IMR-90 (cell line): Measurements from ENCODE around the gene GDPD3. TPM values are rescaled to one million over a fixed set of nuclear protein-coding genes. Genes with fewer than 3 reads are reported as not detected.

Experiments
- ATAC-seq: fragments of 200-7000 bp; cut with Tn5 transposase; 2 replicates; pipeline ENCODE4 v1.9.1; 2020; ENCODE audit warnings: low read depth, mild to moderate bottlenecking, moderate library complexity
- BruUV-seq: library from RNA; stranded (reverse); fragments of 400-500 nt; replicated peaks from 2 replicates; lab custom pipeline; 2021; lab: Mats Ljungman, UMichigan
- CTCF ChIA-PET: fragments of 300-600 bp; formaldehyde crosslinking; extraction: SDS; loops from one replicate; lab custom pipeline; 2021; ENCODE audit warnings: antibody characterized with exemption; lab: Yijun Ruan, JAX
- POLR2A ChIA-PET: fragments of 300-600 bp; sonication (Branson Sonifier 250); formaldehyde crosslinking; loops from one replicate; lab custom pipeline; 2022; ENCODE audit warnings: antibody characterized with exemption; ENCODE audit not compliant: unreplicated experiment; lab: Charles Lee
- DNase-seq: peaks from one replicate; pipeline ENCODE4 v3.0.0; 2013
- H2AFZ ChIP-seq: replicated peaks from 2 replicates; pipeline ENCODE3; 2013; ENCODE audit warnings: low read length, mild to moderate bottlenecking; ENCODE audit not compliant: poor library complexity
- H2AK5ac ChIP-seq: 2 replicates; pipeline ENCODE4 v1.6.1; 2013; ENCODE audit warnings: low read depth, low read length, inconsistent platforms
- H2AK9ac ChIP-seq: replicated peaks from 2 replicates; pipeline ENCODE3; 2013; ENCODE audit warnings: mild to moderate bottlenecking, low read depth, low read length, moderate library complexity; ENCODE audit not compliant: poor library complexity
- H2BK120ac ChIP-seq: 2 replicates; pipeline ENCODE4 v1.6.1; 2013; ENCODE audit warnings: low read depth, low read length, inconsistent platforms
- H2BK15ac ChIP-seq: 3 replicates; pipeline ENCODE4 v1.6.1; 2013; ENCODE audit warnings: low read depth, low read length, inconsistent platforms
- H2BK20ac ChIP-seq: 2 replicates; pipeline ENCODE4 v1.6.1; 2013; ENCODE audit warnings: low read depth, mild to moderate bottlenecking, inconsistent platforms, low read length, moderate library complexity
- H2BK5ac ChIP-seq: 2 replicates; pipeline ENCODE4 v1.6.1; 2013; ENCODE audit warnings: mild to moderate bottlenecking, low read depth, low read length, inconsistent platforms; ENCODE audit not compliant: poor library complexity, severe bottlenecking
- H3K14ac ChIP-seq: replicated peaks from 2 replicates; pipeline ENCODE4 v1.6.1; 2013; ENCODE audit warnings: low read depth, low read length, inconsistent platforms
- H3K18ac ChIP-seq: 2 replicates; pipeline ENCODE4 v1.6.1; 2013; ENCODE audit warnings: low read depth, low read length, control low read depth
- H3K23ac ChIP-seq: 2 replicates; pipeline ENCODE4 v1.6.1; 2013; ENCODE audit warnings: low read depth, low read length, inconsistent platforms
- H3K27ac ChIP-seq: 2 replicates; pipeline ENCODE4 v1.5.1; 2013; ENCODE audit warnings: mild to moderate bottlenecking, control low read depth, low read length; ENCODE audit not compliant: insufficient read depth
- H3K27me3 ChIP-seq: 2 replicates; pipeline ENCODE4 v1.6.1; 2013; ENCODE audit warnings: low read length; ENCODE audit not compliant: control insufficient read depth, insufficient read depth
- H3K36me3 ChIP-seq: 2 replicates; pipeline ENCODE4 v1.6.1; 2013; ENCODE audit warnings: low read length, mixed read lengths; ENCODE audit not compliant: control insufficient read depth, insufficient read depth
- H3K4ac ChIP-seq: 2 replicates; pipeline ENCODE4 v1.6.1; 2013; ENCODE audit warnings: low read depth, low read length, inconsistent platforms
- H3K4me1 ChIP-seq: 2 replicates; pipeline ENCODE4 v1.6.1; 2013; ENCODE audit warnings: low read length, mixed read lengths; ENCODE audit not compliant: control insufficient read depth, insufficient read depth
- H3K4me2 ChIP-seq: 2 replicates; pipeline ENCODE4 v1.6.1; 2013; ENCODE audit warnings: low read depth, mild to moderate bottlenecking, control low read depth, low read length, moderate library complexity
- H3K4me3 ChIP-seq: 2 replicates; pipeline ENCODE4 v1.5.1; 2013; ENCODE audit warnings: low read depth, mild to moderate bottlenecking, control low read depth, low read length, moderate library complexity; ENCODE audit not compliant: insufficient read depth
- H3K56ac ChIP-seq: 2 replicates; pipeline ENCODE4 v1.6.1; 2013; ENCODE audit warnings: low read length, inconsistent platforms; ENCODE audit not compliant: insufficient read depth; ENCODE audit errors: extremely low read depth
- H3K79me1 ChIP-seq, 2 experiments: 2 replicates each; pipeline ENCODE4 v1.6.1; 2013; ENCODE audit warnings: low read length in 2 of 2, inconsistent platforms in 1 of 2, low read depth in 1 of 2
- H3K9ac ChIP-seq: 2 replicates; pipeline ENCODE4 v1.6.1; 2013; ENCODE audit warnings: low read depth, low read length, control low read depth
- H3K9me1 ChIP-seq: 2 replicates; pipeline ENCODE4 v1.6.1; 2013; ENCODE audit warnings: low read length, inconsistent platforms; ENCODE audit not compliant: insufficient read depth
- H3K9me3 ChIP-seq: 2 replicates; pipeline ENCODE4 v1.6.1; 2013; ENCODE audit warnings: low read length; ENCODE audit not compliant: control insufficient read depth, insufficient read depth
- H4K20me1 ChIP-seq: 2 replicates; pipeline ENCODE4 v1.6.1; 2013; ENCODE audit warnings: low read length, inconsistent platforms; ENCODE audit not compliant: insufficient read depth
- H4K5ac ChIP-seq: 2 replicates; pipeline ENCODE4 v1.6.1; 2013; ENCODE audit warnings: mild to moderate bottlenecking, low read depth, low read length, control low read depth
- H4K8ac ChIP-seq, 2 experiments: 2 replicates each; pipeline ENCODE4 v1.6.1; 2013; ENCODE audit warnings: low read depth in 2 of 2, low read length in 2 of 2, control low read depth in 1 of 2, inconsistent platforms in 1 of 2
- H4K91ac ChIP-seq: 2 replicates; pipeline ENCODE4 v1.6.1; 2013; ENCODE audit warnings: low read depth, low read length, inconsistent platforms; ENCODE audit not compliant: insufficient read depth
- BHLHE40 ChIP-seq: fragments of 150-350 bp; IDR thresholded peaks from 2 replicates; pipeline ENCODE4 v1.6.1; 2016; ENCODE audit warnings: mild to moderate bottlenecking, low read depth, low read length
- CEBPB ChIP-seq: IDR thresholded peaks from 2 replicates; pipeline ENCODE4 v1.6.1; 2012; ENCODE audit warnings: low read depth, low read length, improper control_type of control experiment
- CHD1 ChIP-seq: IDR thresholded peaks from 2 replicates; pipeline ENCODE4 v1.6.1; 2012; ENCODE audit warnings: low read depth, low read length, improper control_type of control experiment
- CTCF ChIP-seq: conservative IDR thresholded peaks from 2 replicates; pipeline ENCODE4 v1.5.1; 2012; ENCODE audit warnings: mild to moderate bottlenecking, low read depth, low read length, improper control_type of control experiment
- ELK1 ChIP-seq: fragments of 150-350 bp; IDR thresholded peaks from 2 replicates; pipeline ENCODE4 v1.6.1; 2016; ENCODE audit warnings: low read depth, mild to moderate bottlenecking, low read length, moderate library complexity, borderline replicate concordance
- FOS ChIP-seq: fragments of 150-350 bp; IDR thresholded peaks from 2 replicates; pipeline ENCODE4 v1.6.1; 2016; ENCODE audit warnings: low read depth, low read length
- MAFK ChIP-seq: IDR thresholded peaks from 2 replicates; pipeline ENCODE4 v1.6.1; 2012; ENCODE audit warnings: low read depth, low read length, improper control_type of control experiment
- MAZ ChIP-seq: IDR thresholded peaks from 2 replicates; pipeline ENCODE4 v1.6.1; 2012; ENCODE audit warnings: low read depth, mild to moderate bottlenecking, low read length, improper control_type of control experiment, moderate library complexity, borderline replicate concordance
- MXI1 ChIP-seq: IDR thresholded peaks from 2 replicates; pipeline ENCODE4 v1.6.1; 2012; ENCODE audit warnings: low read depth, mild to moderate bottlenecking, low read length, moderate library complexity, borderline replicate concordance
- NFE2L2 ChIP-seq: fragments of 150-350 bp; IDR thresholded peaks from 2 replicates; pipeline ENCODE4 v1.6.1; 2016; ENCODE audit warnings: low read depth, mild to moderate bottlenecking, low read length
- POLR2A ChIP-seq: IDR thresholded peaks from 2 replicates; pipeline ENCODE4 v1.6.1; 2012; ENCODE audit warnings: mild to moderate bottlenecking, low read depth, low read length
- RAD21 ChIP-seq: IDR thresholded peaks from 2 replicates; pipeline ENCODE4 v1.6.1; 2012; ENCODE audit warnings: low read length, improper control_type of control experiment
- RCOR1 ChIP-seq: IDR thresholded peaks from 2 replicates; pipeline ENCODE4 v1.6.1; 2012; ENCODE audit warnings: mild to moderate bottlenecking, low read length, improper control_type of control experiment; ENCODE audit not compliant: insufficient replicate concordance
- RFX5 ChIP-seq: IDR thresholded peaks from 2 replicates; pipeline ENCODE4 v1.8.0; 2012; ENCODE audit warnings: low read depth, mild to moderate bottlenecking, low read length, moderate library complexity
- SMC3 ChIP-seq: fragments of 150-350 bp; IDR thresholded peaks from 2 replicates; pipeline ENCODE4 v1.6.1; 2016; ENCODE audit warnings: low read depth, mild to moderate bottlenecking, antibody characterized with exemption, low read length, moderate library complexity
- USF2 ChIP-seq: fragments of 150-350 bp; IDR thresholded peaks from 2 replicates; pipeline ENCODE4 v1.6.1; 2017; ENCODE audit warnings: mild to moderate bottlenecking, antibody characterized with exemption, low read length, low read depth
- WGBS, 2 experiments: methylation state at CpG; one replicate each; pipeline versions ENCODE4 v1.1.5 to v1.1.7; 2013; ENCODE audit warnings: missing lambda C conversion rate in 2 of 2; ENCODE audit not compliant: insufficient read length in 1 of 2; ENCODE audit errors: extremely low coverage in 2 of 2; 5-methylcytosine and 5-hydroxymethylcytosine counted together
- dilution Hi-C: fragments of 300-500 bp; cut with HindIII; formaldehyde crosslinking; loops from one replicate; pipeline ENCODE4 v1.14.3; 2018; ENCODE audit warnings: low sequenced_read_pairs; ENCODE audit not compliant: unreplicated experiment
- in situ Hi-C: fragments of 300-500 bp; cut with MboI; formaldehyde crosslinking; loops from 3 replicates; pipeline ENCODE4 v1.14.3; 2019; ENCODE audit warnings: low sequenced_read_pairs, inconsistent platforms, mixed read lengths
- intact Hi-C: fragments of 100-400 bp; cut with micrococcal nuclease; formaldehyde crosslinking; loops from 2 replicates; pipeline ENCODE4 v1.10.0; 2022
- polyA plus RNA-seq, 3 experiments: library from polyadenylated mRNA; depleted of rRNA; stranded (reverse); fragments of >200 nt; gene quantifications; 2 replicates each; pipeline ENCODE4 v1.2.3, GENCODE V29; 2012; ENCODE audit warnings: low replicate concordance in 1 of 3
- total RNA-seq: library from RNA; depleted of rRNA; stranded (reverse); fragments of >200 nt; gene quantifications from 2 replicates; pipeline ENCODE4 v1.2.3, GENCODE V29; 2012

Gene GDPD3
- total and polyA plus RNA-seq, 2 of the 4 experiments (the other 2 are of a cell fraction) = under 0.01 to 19.5 TPM

DNA sequence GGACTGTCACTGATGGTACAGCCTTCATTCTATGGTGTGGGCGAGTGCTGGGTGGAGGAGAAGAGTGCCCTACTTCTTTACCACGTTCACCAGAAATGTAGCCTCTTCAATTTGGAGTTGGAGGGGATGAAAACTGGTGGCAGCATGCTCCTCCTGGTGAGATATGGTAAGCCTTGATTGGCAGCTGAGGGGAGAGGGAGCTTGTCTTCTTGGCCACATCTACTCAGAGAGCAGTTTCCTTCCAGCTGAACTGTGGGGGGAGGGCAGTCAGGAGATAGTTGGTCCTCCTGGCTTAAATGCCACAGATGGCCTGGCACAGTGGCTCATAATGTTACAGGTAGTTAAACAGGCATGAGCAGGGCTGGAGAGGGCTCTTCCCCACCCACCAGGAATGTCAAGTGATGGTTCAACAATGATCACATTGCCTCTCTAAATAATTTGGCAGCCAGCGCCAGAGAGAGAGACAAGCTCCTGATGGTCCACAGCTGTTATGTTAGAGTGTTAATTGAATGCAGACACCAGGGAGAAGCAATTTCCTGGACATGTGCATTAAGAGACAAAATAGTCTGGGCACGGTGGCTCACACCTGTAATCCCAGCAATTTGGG lies 18.6 kb upstream of the GDPD3 start:
- H3K4me1 ChIP-seq = peaks cover 4% of the 10 kb centered on the region; the same call in 1 of the 2 replicates
- H3K56ac ChIP-seq = no peak overlapping the region
- H3K4me2 ChIP-seq = no peak overlapping the region; the same call in 1 of the 2 replicates
- no peak overlapping the region for H3K18ac ChIP-seq
- H2AK9ac ChIP-seq = peak overlapping the region; percentile 55
- no peak overlapping the region for H2BK5ac ChIP-seq
- CTCF ChIA-PET = no interaction called here
- H2BK120ac ChIP-seq = no peak overlapping the region
- WGBS, 2 experiments = no CpG with 5 or more reads among the region's 4 CpGs
- H3K9ac ChIP-seq = no peak overlapping the region
- no peaks in the 10 kb centered on the region for H3K9me3 ChIP-seq
- H2AK5ac ChIP-seq = no peak overlapping the region
- H2BK15ac ChIP-seq = no peak overlapping the region
- no peak overlapping the region for H4K8ac ChIP-seq
- H3K9me1 ChIP-seq = peaks cover 7% of the 10 kb centered on the region; the same call in 1 of the 2 replicates
- TF ChIP-seq FOS (no peak), ELK1 (no peak), RCOR1 (no peak), MXI1 (no peak), CTCF (no peak), CEBPB (no peak), NFE2L2 (no peak), BHLHE40 (no peak), RFX5 (no peak), RAD21 (no peak), USF2 (no peak), SMC3 (no peak), CHD1 (no peak), MAZ (no peak), POLR2A (no peak), MAFK (no peak)
- H2AFZ ChIP-seq = peak overlapping the region; percentile 51
- no peaks in the 10 kb centered on the region for H3K79me1 ChIP-seq
- no TSS peak for BruUV-seq
- in situ Hi-C loops (no loop called here), intact Hi-C loops (no loop called here), dilution Hi-C loops (no loop called here)
- no peak overlapping the region for H2BK20ac ChIP-seq
- H3K27ac ChIP-seq = no peak overlapping the region
- H3K36me3 ChIP-seq = no peaks in the 10 kb centered on the region
- H3K23ac ChIP-seq = no peak overlapping the region
- ATAC-seq = peak; percentile 35; the same call in 1 of the 2 replicates
- no peak overlapping the region for H4K5ac ChIP-seq
- no peak overlapping the region for H3K4me3 ChIP-seq
- H3K14ac ChIP-seq = no peak overlapping the region
- H3K4ac ChIP-seq = no peak overlapping the region
- peaks cover 7% of the 10 kb centered on the region for H3K27me3 ChIP-seq
- no peaks in the 10 kb centered on the region; the same call in 1 of the 2 replicates for H4K20me1 ChIP-seq
- POLR2A ChIA-PET = no interaction called here
- DNase-seq = no peak
- no peak overlapping the region for H4K91ac ChIP-seq
